C4-2B (cell line): Measurements from ENCODE around the gene ALDH1L1.

ENCODE experiments used
- H3K27ac ChIP-seq: fragments of 450-650 bp; 2 replicates; pipeline ENCODE4 v1.5.1; 2017
- CTCF ChIP-seq: fragments of 450-650 bp; conservative IDR thresholded peaks from 2 replicates; pipeline ENCODE4 v1.5.1; 2017; ENCODE audit warnings: mild to moderate bottlenecking
- ZFX ChIP-seq: fragments of 450-650 bp; IDR thresholded peaks from 2 replicates; pipeline ENCODE4 v1.6.1; 2017

The ALDH1L1 gene

GRCh38 chr3:126154391-126155279, 25.8 kb downstream of the ALDH1L1 start:
- TF ChIP-seq CTCF (no peak), ZFX (0 out of 2 replicates have a peak, but pooled peaks have one; percentile 16)
- no peak overlapping the region for H3K27ac ChIP-seq

GRCh38 chr3:126153695-126154360, 26.6 kb downstream of the ALDH1L1 start:
- TF ChIP-seq ZFX (no peak), CTCF (no peak)
- no peak overlapping the region for H3K27ac ChIP-seq

GRCh38 chr3:126152901-126153694, 27.3 kb downstream of the ALDH1L1 start:
- no peak for TF ChIP-seq CTCF
- TF ChIP-seq ZFX = no peak

GRCh38 chr3:126152458-126152857, 27.9 kb downstream of the ALDH1L1 start:
- TF ChIP-seq ZFX (no peak), CTCF (no peak)

More at GRCh38 chr3:126152901-126153694, 27.3 kb downstream of the ALDH1L1 start:
- H3K27ac ChIP-seq = no peak overlapping the region

GRCh38 chr3:126151562-126152302, 28.7 kb downstream of the ALDH1L1 start:
- H3K27ac ChIP-seq = no peak overlapping the region
- TF ChIP-seq ZFX (no peak), CTCF (no peak)

More at GRCh38 chr3:126152458-126152857, 27.9 kb downstream of the ALDH1L1 start:
- H3K27ac ChIP-seq = no peak overlapping the region

GRCh38 chr3:126149960-126150515, 30.3 kb downstream of the ALDH1L1 start:
- no peak overlapping the region for H3K27ac ChIP-seq
- TF ChIP-seq CTCF (no peak), ZFX (no peak)
